Dendritic cell treated with granulocyte-macrophage colony-stimulating factor and Interleukin-4, amounts not matched to agents 40 ng/mL and 50 ng/mL, for 4 days (primary cell): ENCODE data around the gene UBE2V1.
"Not testable (repeated sequence)": the region's sequence is repeated elsewhere in the genome, so short reads cannot be mapped to it uniquely, and the experiment has no call there.

ENCODE experiments used
- H3K27ac Mint-ChIP-seq: one replicate; pipeline ENCODE4 v1.8.0; 2022; ENCODE audit warnings: mild to moderate bottlenecking, mixed read lengths
- H3K27me3 Mint-ChIP-seq: one replicate; pipeline ENCODE4 v1.8.0; 2022; ENCODE audit warnings: mild to moderate bottlenecking, mixed read lengths
- H3K36me3 Mint-ChIP-seq: one replicate; pipeline ENCODE4 v1.8.0; 2022; ENCODE audit warnings: low read depth, mixed read lengths
- H3K4me1 Mint-ChIP-seq: one replicate; pipeline ENCODE4 v1.8.0; 2022; ENCODE audit warnings: low read depth, mixed read lengths
- H3K4me3 Mint-ChIP-seq: one replicate; pipeline ENCODE4 v1.8.0; 2022; ENCODE audit warnings: mild to moderate bottlenecking, moderate library complexity, mixed read lengths
- H3K9me3 Mint-ChIP-seq: one replicate; pipeline ENCODE4 v1.8.0; 2022; ENCODE audit warnings: mixed read lengths
- intact Hi-C: fragments of 100-400 bp; cut with micrococcal nuclease; formaldehyde crosslinking; loops from one replicate; pipeline ENCODE4 v1.15.0; 2022

The UBE2V1 gene

DNA sequence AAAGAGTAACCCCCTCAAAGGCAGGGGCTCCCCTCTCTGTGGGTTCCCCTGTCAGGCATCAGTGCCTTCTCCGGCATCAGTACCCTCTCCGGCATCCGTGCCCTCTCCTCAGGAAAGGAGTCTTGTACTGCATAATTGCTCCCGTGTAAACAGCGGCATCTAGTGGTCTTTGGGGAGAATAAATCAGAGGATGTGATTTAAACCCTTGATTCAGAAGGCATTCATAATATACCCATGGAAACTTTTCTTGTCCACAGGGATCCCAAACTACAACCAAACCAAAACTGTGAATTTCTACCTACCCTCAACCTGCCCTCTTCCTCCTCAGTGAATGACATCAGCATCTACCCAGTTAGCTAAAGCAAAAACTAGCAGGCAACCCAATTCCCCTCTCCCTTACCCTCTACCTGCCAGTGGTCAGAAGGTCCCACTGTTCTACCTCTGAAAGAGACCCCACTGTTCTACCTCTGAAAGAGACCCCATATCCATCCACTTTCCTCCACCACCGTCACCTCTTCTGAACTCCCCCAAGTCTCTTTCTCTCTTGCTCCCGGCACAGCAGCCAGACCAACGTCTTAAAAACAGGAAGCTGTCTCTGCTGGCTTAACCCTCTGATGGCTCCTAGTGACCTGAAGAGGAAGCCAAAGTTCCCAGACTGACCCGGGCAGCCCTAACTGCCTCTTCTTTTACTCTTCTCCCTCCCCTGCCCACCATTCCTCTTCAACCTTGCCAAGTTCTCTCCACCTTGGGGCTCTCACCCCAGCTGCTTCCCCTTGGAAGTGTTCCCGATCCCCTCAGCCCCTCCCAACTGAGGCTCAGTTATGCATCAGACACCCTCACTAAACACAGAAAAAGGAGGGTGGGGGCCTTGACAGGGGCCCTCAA lies 27.2 kb downstream of the UBE2V1 start:
- Mint-ChIP-seq H3K27me3 (no peaks in the 10 kb centered on the region), H3K9me3 (no peaks in the 10 kb centered on the region), H3K27ac (peak overlapping the region; percentile 79), H3K4me1 (peaks cover 29% of the 10 kb centered on the region), H3K4me3 (peak overlapping the region; percentile 76), H3K36me3 (peaks cover 68% of the 10 kb centered on the region)
- intact Hi-C loops = loop anchor here (5.0 kb wide), 1 partner anchor 108 kb away; no protein-coding TSS in a partner anchor

DNA sequence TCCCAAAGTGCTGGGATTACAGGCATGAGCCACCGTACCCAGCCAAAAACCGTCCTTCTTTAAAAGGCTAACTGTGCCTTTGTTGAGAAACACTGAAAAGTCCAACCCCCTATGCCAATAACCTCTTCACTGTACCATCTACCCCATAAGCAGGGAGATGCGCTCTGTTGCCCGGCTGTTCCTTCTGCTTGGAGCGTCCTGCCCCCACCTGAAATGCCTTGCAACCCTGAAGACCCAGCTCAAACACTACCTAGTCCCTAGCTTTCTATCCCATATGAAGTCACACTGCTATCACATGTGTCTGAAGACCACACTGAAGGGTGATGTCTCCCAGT lies 27.8 kb downstream of the UBE2V1 start:
- Mint-ChIP-seq H3K36me3 (peaks cover 62% of the 10 kb centered on the region), H3K4me1 (peaks cover 29% of the 10 kb centered on the region), H3K4me3 (no peak overlapping the region), H3K27me3 (no peaks in the 10 kb centered on the region), H3K27ac (no peak overlapping the region), H3K9me3 (no peaks in the 10 kb centered on the region)
- intact Hi-C loops = loop anchor here (5.0 kb wide), 1 partner anchor 108 kb away; no protein-coding TSS in a partner anchor

DNA sequence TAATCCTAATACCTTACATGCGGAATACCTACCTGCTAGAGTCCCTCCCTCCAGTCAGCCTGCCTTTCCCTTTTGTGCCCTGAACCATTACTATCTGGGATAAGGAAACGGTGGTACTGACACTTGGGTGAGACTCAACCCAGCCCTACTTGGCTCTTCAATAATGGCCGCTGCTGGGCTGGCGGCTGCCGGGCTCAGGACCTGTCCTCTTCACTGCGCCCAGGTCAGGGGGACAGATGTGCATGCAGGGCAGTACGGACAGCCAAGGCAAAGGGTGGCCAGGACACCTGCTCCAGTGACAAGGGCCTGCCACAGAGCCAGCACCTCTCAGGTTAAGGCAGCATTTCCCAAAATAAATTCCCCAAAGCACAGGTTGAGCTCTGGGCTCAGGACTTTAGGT lies 29.9 kb downstream of the UBE2V1 start:
- peaks cover 41% of the 10 kb centered on the region for H3K36me3 Mint-ChIP-seq
- no peak overlapping the region for H3K27ac Mint-ChIP-seq
- intact Hi-C loops = no loop called here
- peaks cover under 1% of the 10 kb centered on the region for H3K27me3 Mint-ChIP-seq
- no peaks in the 10 kb centered on the region for H3K9me3 Mint-ChIP-seq
- no peak overlapping the region for H3K4me3 Mint-ChIP-seq
- H3K4me1 Mint-ChIP-seq = peaks cover 29% of the 10 kb centered on the region

DNA sequence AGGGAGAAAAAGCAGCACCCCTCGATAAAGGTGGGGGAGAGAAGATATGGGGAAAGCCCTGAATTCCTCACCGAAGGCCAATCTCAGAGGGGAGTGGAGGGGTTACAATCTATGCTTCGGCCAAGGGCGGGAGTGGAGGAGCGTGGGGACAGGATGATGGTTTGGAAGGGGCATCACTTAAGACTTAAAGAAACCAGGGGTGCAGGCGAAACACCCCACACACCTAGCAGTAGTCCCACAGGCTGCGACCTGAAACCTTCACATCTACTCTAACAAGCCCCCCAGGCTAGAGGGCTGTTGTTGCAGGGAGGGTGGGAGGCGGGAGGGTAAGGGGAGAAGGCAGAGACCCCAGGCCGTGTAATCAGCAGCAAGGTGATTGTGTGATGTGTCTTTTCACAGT lies 30.9 kb downstream of the UBE2V1 start:
- peaks cover 22% of the 10 kb centered on the region for H3K4me1 Mint-ChIP-seq
- intact Hi-C loops, H3K27me3 Mint-ChIP-seq, H3K9me3 Mint-ChIP-seq, H3K27ac Mint-ChIP-seq, H3K4me3 Mint-ChIP-seq: not testable (repeated sequence)
- peaks cover 34% of the 10 kb centered on the region for H3K36me3 Mint-ChIP-seq

- intact Hi-C loops = no loop called here
- H3K9me3 Mint-ChIP-seq = no peaks in the 10 kb centered on the region
- no peak overlapping the region for H3K4me3 Mint-ChIP-seq
- no peak overlapping the region for H3K27ac Mint-ChIP-seq
- H3K36me3 Mint-ChIP-seq = peaks cover 18% of the 10 kb centered on the region
- peaks cover 4% of the 10 kb centered on the region for H3K27me3 Mint-ChIP-seq
- no peaks in the 10 kb centered on the region for H3K4me1 Mint-ChIP-seq
Observed at GRCh38 chr20:50077818-50078601, 34.9 kb downstream of the UBE2V1 start.

- Mint-ChIP-seq H3K27me3 (peaks cover 13% of the 10 kb centered on the region), H3K27ac (no peak overlapping the region), H3K4me1 (peaks cover 10% of the 10 kb centered on the region), H3K4me3 (no peak overlapping the region), H3K9me3 (no peaks in the 10 kb centered on the region), H3K36me3 (no peaks in the 10 kb centered on the region)
- intact Hi-C loops = no loop called here
Observed at GRCh38 chr20:50073500-50073899, 39.5 kb downstream of the UBE2V1 start.

GRCh38 chr20:50071039-50071888 lies 41.7 kb downstream of the UBE2V1 start:
- H3K27me3 Mint-ChIP-seq = peaks cover 20% of the 10 kb centered on the region
- peak overlapping the region; percentile 69 for H3K4me3 Mint-ChIP-seq
- no peak overlapping the region for H3K27ac Mint-ChIP-seq
- intact Hi-C loops = loop anchor here (1.0 kb wide), 1 partner anchor 92 kb away; no protein-coding TSS in a partner anchor
- H3K36me3 Mint-ChIP-seq = no peaks in the 10 kb centered on the region
- peaks cover 10% of the 10 kb centered on the region for H3K4me1 Mint-ChIP-seq
- no peaks in the 10 kb centered on the region for H3K9me3 Mint-ChIP-seq

GRCh38 chr20:50070361-50070760 lies 42.6 kb downstream of the UBE2V1 start:
- Mint-ChIP-seq H3K36me3 (no peaks in the 10 kb centered on the region), H3K4me1 (peaks cover 10% of the 10 kb centered on the region), H3K27ac (no peak overlapping the region), H3K9me3 (no peaks in the 10 kb centered on the region), H3K27me3 (peaks cover 19% of the 10 kb centered on the region), H3K4me3 (no peak overlapping the region)
- intact Hi-C loops = no loop called here

GRCh38 chr20:50068041-50068651 lies 44.8 kb downstream of the UBE2V1 start:
- Mint-ChIP-seq H3K4me3 (no peak overlapping the region), H3K4me1 (peaks cover 10% of the 10 kb centered on the region), H3K27me3 (peaks cover 19% of the 10 kb centered on the region), H3K36me3 (no peaks in the 10 kb centered on the region), H3K27ac (no peak overlapping the region), H3K9me3 (no peaks in the 10 kb centered on the region)
- intact Hi-C loops = no loop called here

DNA sequence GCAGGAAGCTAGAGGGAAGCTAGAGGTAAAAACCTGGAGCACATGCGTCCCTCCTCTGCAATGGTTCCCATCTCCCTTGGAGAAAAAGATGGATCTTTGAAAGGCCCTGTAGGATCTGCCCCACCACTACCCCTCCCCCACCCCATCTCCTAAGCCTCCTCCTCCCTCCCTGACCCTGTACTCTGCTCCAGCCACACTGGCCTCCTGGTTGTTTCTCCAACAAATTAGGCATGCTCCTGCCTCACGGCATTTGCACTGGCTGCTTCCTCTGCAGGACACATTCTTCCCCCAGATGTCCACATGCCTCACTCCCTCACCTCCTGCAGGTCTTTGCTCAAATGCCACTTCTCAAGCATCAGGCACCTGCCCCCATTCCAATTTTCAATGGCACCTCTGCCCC lies 45.5 kb downstream of the UBE2V1 start:
- peaks cover 19% of the 10 kb centered on the region for H3K27me3 Mint-ChIP-seq
- no peaks in the 10 kb centered on the region for H3K9me3 Mint-ChIP-seq
- no peak overlapping the region for H3K27ac Mint-ChIP-seq
- H3K4me1 Mint-ChIP-seq = peaks cover 10% of the 10 kb centered on the region
- intact Hi-C loops = no loop called here
- no peak overlapping the region for H3K4me3 Mint-ChIP-seq
- no peaks in the 10 kb centered on the region for H3K36me3 Mint-ChIP-seq

DNA sequence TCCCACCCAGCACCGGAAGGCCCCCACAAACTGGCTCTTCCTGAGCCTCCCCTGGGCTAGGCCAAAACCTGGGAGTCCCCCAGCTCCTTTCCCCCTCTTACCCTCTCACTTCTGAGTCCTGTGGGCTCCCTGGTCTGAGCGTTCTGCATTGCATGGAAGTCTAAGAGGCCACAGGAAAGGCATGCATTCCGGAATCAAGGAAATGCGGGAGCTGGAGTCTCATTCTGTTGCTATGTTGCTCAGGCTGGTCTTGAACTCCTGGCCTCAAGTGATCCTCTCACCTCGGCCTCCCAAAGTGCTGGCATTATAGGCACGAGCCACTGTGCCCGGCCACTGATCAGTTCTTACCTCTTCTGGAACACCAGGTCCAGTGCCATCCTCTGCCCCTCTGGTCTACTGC lies 45.9 kb downstream of the UBE2V1 start:
- H3K27ac Mint-ChIP-seq = no peak overlapping the region
- intact Hi-C loops = no loop called here
- no peaks in the 10 kb centered on the region for H3K9me3 Mint-ChIP-seq
- H3K36me3 Mint-ChIP-seq = no peaks in the 10 kb centered on the region
- H3K4me1 Mint-ChIP-seq = peaks cover 10% of the 10 kb centered on the region
- peaks cover 19% of the 10 kb centered on the region for H3K27me3 Mint-ChIP-seq
- H3K4me3 Mint-ChIP-seq = no peak overlapping the region

GRCh38 chr20:50066161-50066834 lies 46.7 kb downstream of the UBE2V1 start:
- no peaks in the 10 kb centered on the region for H3K9me3 Mint-ChIP-seq
- peaks cover 21% of the 10 kb centered on the region for H3K27me3 Mint-ChIP-seq
- no peak overlapping the region for H3K27ac Mint-ChIP-seq
- no peaks in the 10 kb centered on the region for H3K36me3 Mint-ChIP-seq
- peaks cover 6% of the 10 kb centered on the region for H3K4me1 Mint-ChIP-seq
- intact Hi-C loops = no loop called here
- H3K4me3 Mint-ChIP-seq = no peak overlapping the region

DNA sequence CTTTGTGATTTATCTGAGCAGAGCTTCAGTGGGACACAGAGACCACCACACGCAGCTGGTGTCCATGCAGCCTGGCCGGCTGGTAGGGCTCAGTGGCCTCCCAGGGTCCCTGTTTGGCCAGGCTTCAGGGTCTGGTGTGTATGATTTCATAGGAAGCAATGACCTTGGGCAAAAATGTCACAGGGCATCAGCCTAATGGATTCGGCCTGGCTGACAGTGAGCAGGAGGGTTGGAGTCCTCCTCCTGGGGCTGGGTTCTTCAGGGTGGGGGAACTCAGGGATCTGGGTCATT lies 47.7 kb downstream of the UBE2V1 start:
- intact Hi-C loops = no loop called here
- no peaks in the 10 kb centered on the region for H3K4me1 Mint-ChIP-seq
- no peak overlapping the region for H3K27ac Mint-ChIP-seq

More for the DNA sequence above, 47.7 kb downstream of the UBE2V1 start:
- H3K36me3 Mint-ChIP-seq = no peaks in the 10 kb centered on the region
- H3K4me3 Mint-ChIP-seq = no peak overlapping the region
- no peaks in the 10 kb centered on the region for H3K9me3 Mint-ChIP-seq
- H3K27me3 Mint-ChIP-seq = peaks cover 20% of the 10 kb centered on the region
